ENCODE measurements around the gene ADAMTS17.
"Not testable (repeated sequence)": the region's sequence is repeated elsewhere in the genome, so short reads cannot be mapped to it uniquely, and the experiment has no call there.

The ADAMTS17 gene

GRCh38 chr15:99932676-99933402 lies 408.9 kb downstream of the ADAMTS17 start:
- POLR2A ChIA-PET, result no interaction called here
- no peak for DNase-seq (ENCODE audit: extremely low spot score)
- CTCF ChIA-PET, result no interaction called here
- no peak for TF ChIP-seq CTCF (IDR thresholded peaks at IDR 0.05; ENCODE audit: control extremely low read depth, extremely low read depth, low read depth, missing control alignments)

- ChIA-PET CTCF (interaction anchor here (0.9 to 2.0 kb wide), 3 partner anchors 418 to 941 kb away, joined by 3 to 5 read pairs (median 4); no protein-coding TSS in a partner anchor), POLR2A (no interaction called here)
- no peak for TF ChIP-seq CTCF (IDR thresholded peaks at IDR 0.05; ENCODE audit: control extremely low read depth, extremely low read depth, low read depth, missing control alignments)
- DNase-seq (ENCODE audit: extremely low spot score), result no peak
These were observed 409.8 kb downstream of the ADAMTS17 start for GRCh38 chr15:99931703-99932603.

- POLR2A ChIA-PET, result no interaction called here
- no peak for DNase-seq (ENCODE audit: extremely low spot score)
- no peak for TF ChIP-seq CTCF (IDR thresholded peaks at IDR 0.05; ENCODE audit: control extremely low read depth, extremely low read depth, low read depth, missing control alignments)
- CTCF ChIA-PET, result interaction anchor here (2.0 to 2.3 kb wide), 2 partner anchors 408 to 942 kb away, joined by 5 to 13 read pairs; no protein-coding TSS in a partner anchor
These were observed 411.1 kb downstream of the ADAMTS17 start for GRCh38 chr15:99930696-99931095.

DNA sequence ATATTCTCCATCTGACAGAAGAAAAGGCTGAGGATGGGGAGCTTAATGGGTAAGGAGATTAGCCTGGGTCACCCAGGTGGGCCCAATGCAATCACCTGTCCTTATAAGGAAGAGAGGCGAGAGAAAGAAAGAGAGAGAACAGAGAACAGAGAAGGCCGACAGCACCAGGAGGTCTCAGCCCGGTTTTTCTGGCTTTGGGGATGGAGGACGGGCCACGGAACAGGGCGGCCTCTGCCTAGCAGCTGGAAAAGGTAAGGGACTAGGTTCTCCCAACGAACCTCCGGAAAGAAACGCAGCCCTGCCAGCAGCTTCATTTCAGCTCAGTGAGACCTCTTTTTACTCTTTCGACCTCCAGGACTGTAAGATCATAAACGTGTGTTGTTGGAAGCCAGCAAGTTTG lies 412.5 kb downstream of the ADAMTS17 start:
- no peak for TF ChIP-seq CTCF (IDR thresholded peaks at IDR 0.05; ENCODE audit: control extremely low read depth, extremely low read depth, low read depth, missing control alignments)
- no peak for DNase-seq (ENCODE audit: extremely low spot score)
- ChIA-PET POLR2A (no interaction called here), CTCF (interaction anchor here (0.9 to 2.3 kb wide), 11 partner anchors 11 to 682 kb away, joined by 3 to 13 read pairs (median 3); no protein-coding TSS in a partner anchor)

DNA sequence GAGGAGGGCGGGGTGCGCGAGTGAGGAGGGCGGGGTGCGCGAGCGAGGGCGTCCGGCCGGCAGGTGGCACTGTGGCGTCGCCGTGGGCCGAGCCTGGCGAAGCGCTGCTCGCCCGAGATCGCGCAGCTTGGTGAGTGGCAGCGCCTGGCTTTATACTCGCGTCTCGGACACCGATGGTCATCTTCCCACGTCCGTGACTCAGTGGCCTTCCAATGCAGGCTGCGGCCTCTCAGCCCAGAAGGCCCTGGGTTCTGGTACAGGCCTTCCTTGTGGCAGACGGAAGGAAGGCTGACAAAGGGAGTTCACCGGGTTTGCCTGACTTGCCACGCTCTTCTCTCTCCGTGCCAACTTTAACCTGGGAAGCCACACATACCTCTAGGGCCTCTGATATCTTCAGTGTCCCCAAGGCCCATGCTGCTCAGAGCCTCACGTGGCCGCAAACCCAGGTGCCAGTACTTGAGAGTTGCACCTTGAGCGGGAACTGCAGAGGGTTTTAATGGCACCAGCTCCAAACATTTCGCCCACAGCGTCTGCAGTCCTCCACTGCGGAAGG lies 413.3 kb downstream of the ADAMTS17 start:
- peak; percentile 86 for DNase-seq (ENCODE audit: extremely low spot score)
- ChIA-PET CTCF (interaction anchor here (0.9 to 2.3 kb wide), 13 partner anchors 10 to 683 kb away, joined by 3 to 13 read pairs (median 3); no protein-coding TSS in a partner anchor), POLR2A (no interaction called here)
- peak; percentile 77 for TF ChIP-seq CTCF (IDR thresholded peaks at IDR 0.05; ENCODE audit: control extremely low read depth, extremely low read depth, low read depth, missing control alignments)

DNA sequence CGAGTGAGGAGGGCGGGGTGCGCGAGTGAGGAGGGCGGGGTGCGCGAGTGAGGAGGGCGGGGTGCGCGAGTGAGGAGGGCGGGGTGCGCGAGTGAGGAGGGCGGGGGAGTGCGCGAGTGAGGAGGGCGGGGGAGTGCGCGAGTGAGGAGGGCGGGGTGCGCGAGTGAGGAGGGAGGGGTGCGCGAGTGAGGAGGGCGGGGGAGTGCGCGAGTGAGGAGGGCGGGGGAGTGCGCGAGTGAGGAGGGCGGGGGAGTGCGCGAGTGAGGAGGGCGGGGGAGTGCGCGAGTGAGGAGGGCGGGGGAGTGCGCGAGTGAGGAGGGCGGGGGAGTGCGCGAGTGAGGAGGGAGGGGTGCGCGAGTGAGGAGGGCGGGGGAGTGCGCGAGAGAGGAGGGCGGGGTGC lies 415.2 kb downstream of the ADAMTS17 start:
- CTCF ChIA-PET, result interaction anchor here (0.9 to 2.0 kb wide), 3 partner anchors 11 to 15 kb away, joined by 3 to 8 read pairs (median 5); no protein-coding TSS in a partner anchor
- POLR2A ChIA-PET; DNase-seq (ENCODE audit: extremely low spot score): not testable (repeated sequence)

All from GM10248 (cell line).